Kidney glomerular epithelial cell (primary cell): Measurements from ENCODE around the gene SLC19A1.
"Not testable (repeated sequence)": the region's sequence is repeated elsewhere in the genome, so short reads cannot be mapped to it uniquely, and the experiment has no call there.

Experiments used
- DNase-seq: peaks from one replicate; lab custom pipeline; 2025; lab: John Stamatoyannopoulos, UW

SLC19A1 gene

GRCh38 chr21:45532826-45533360 is 9.3 kb downstream of the SLC19A1 start:
- no peak for DNase-seq

- no peak for DNase-seq
These were observed 10.6 kb downstream of the SLC19A1 start for GRCh38 chr21:45531393-45532215.

GRCh38 chr21:45531114-45531392 is 11.2 kb downstream of the SLC19A1 start:
- not testable (repeated sequence) for DNase-seq

- no peak for DNase-seq
These were observed 11.7 kb downstream of the SLC19A1 start for GRCh38 chr21:45530423-45531113.

- no peak for DNase-seq
These were observed 12.3 kb downstream of the SLC19A1 start for GRCh38 chr21:45529785-45530422.

GRCh38 chr21:45528981-45529784 is 13.1 kb downstream of the SLC19A1 start:
- DNase-seq: no peak

- no peak for DNase-seq
These were observed 14.1 kb downstream of the SLC19A1 start for GRCh38 chr21:45528028-45528705.

- DNase-seq: not testable (repeated sequence)
These were observed 14.9 kb downstream of the SLC19A1 start for GRCh38 chr21:45527151-45527999.

GRCh38 chr21:45525910-45526306 is 16.3 kb downstream of the SLC19A1 start:
- DNase-seq: no peak

GRCh38 chr21:45525153-45525909 is 16.9 kb downstream of the SLC19A1 start:
- no peak for DNase-seq

- DNase-seq: no peak
These were observed 17.5 kb downstream of the SLC19A1 start for GRCh38 chr21:45524756-45525152.

GRCh38 chr21:45523411-45524101 is 18.7 kb downstream of the SLC19A1 start:
- DNase-seq: no peak

- DNase-seq: no peak
These were observed 19.3 kb downstream of the SLC19A1 start for GRCh38 chr21:45522986-45523385.

GRCh38 chr21:45522381-45522780 is 19.9 kb downstream of the SLC19A1 start:
- no peak for DNase-seq

GRCh38 chr21:45521241-45521640 is 21.0 kb downstream of the SLC19A1 start:
- DNase-seq: no peak

- no peak for DNase-seq
These were observed 23.1 kb downstream of the SLC19A1 start for GRCh38 chr21:45519182-45519581.

- DNase-seq: no peak
These were observed 23.5 kb downstream of the SLC19A1 start for GRCh38 chr21:45518742-45519141.

GRCh38 chr21:45517249-45518065 is 24.8 kb downstream of the SLC19A1 start:
- no peak for DNase-seq
